Measurements from ENCODE around the gene PCDHGA1. TPM values are rescaled to one million over a fixed set of nuclear protein-coding genes. Genes with fewer than 3 reads are reported as not detected.
A peak's percentile ranks its signal among the peaks of the same experiment; 100 is the strongest.

The PCDHGA1 gene
- total and polyA plus RNA-seq, 4 donors = 0.05 to 0.08 (median 0.05) TPM; not detected in 1

- TF ChIP-seq NR2F2 (IDR thresholded peaks at IDR 0.05) (no peak), YY1 (IDR thresholded peaks at IDR 0.05) (no peak), SP1 (IDR thresholded peaks at IDR 0.05) (no peak), TAF1 (conservative IDR thresholded peaks at IDR 0.05) (no peak), HNF4G (IDR thresholded peaks at IDR 0.05) (no peak), FOXA2 (IDR thresholded peaks at IDR 0.05) (no peak), CTCF (IDR thresholded peaks at IDR 0.05; ENCODE audit: low read depth, low read length, missing input control) (no peak), ZBTB33 (IDR thresholded peaks at IDR 0.05) (no peak), RXRA (IDR thresholded peaks at IDR 0.05) (no peak), EGR1 (IDR thresholded peaks at IDR 0.05; ENCODE audit: low read depth in 2 of 2) (no peak), FOXA1 (IDR thresholded peaks at IDR 0.05) (no peak), RAD21 (IDR thresholded peaks at IDR 0.05) (no peak), MAX (IDR thresholded peaks at IDR 0.05) (no peak), GABPA (IDR thresholded peaks at IDR 0.05 in 1 of 2, conservative IDR thresholded peaks at IDR 0.05 in 1 of 2) (no peak), ATF3 (IDR thresholded peaks at IDR 0.05) (no peak), REST (IDR thresholded peaks at IDR 0.05) (no peak), HNF4A (conservative IDR thresholded peaks at IDR 0.05) (no peak)
- H3K4me1 ChIP-seq (ENCODE audit: control insufficient read depth in 4 of 4, insufficient read depth in 4 of 4, low read length in 3 of 4) = peaks cover 0 to 4% (median 0%) of the 10 kb centered on the region in 4 donors
- H3K9me3 ChIP-seq (ENCODE audit: control insufficient read depth in 4 of 4, low read length in 3 of 4) = peaks cover 39 to 87% (median 42%) of the 10 kb centered on the region in 4 donors
- WGBS = 42% methylated on average over 10 of the region's 10 CpGs
- DNase-seq (ENCODE audit: low spot score) = no peak
- peak overlapping the region; percentile 1 to 50 (median 48) for H3K4me3 ChIP-seq (ENCODE audit: low read depth in 1 of 3, low read length in 3 of 3)
- peaks cover 0 to 4% (median 0%) of the 10 kb centered on the region in 4 donors for H3K27me3 ChIP-seq (ENCODE audit: control insufficient read depth in 4 of 4, insufficient read depth in 4 of 4, low read length in 3 of 4)
- H3K9ac ChIP-seq (ENCODE audit: low read depth in 1 of 2, low read length in 2 of 2) = no peak overlapping the region
- H3K36me3 ChIP-seq (ENCODE audit: control insufficient read depth in 4 of 4, insufficient read depth in 3 of 4, low read depth in 1 of 4, low read length in 3 of 4) = peaks cover 0 to 6% (median 0%) of the 10 kb centered on the region in 4 donors
- H3K27ac ChIP-seq (ENCODE audit: low read depth in 1 of 2, low read length in 2 of 2) = no peak overlapping the region
Measured at GRCh38 chr5:141388661-141389060, 58.3 kb downstream of the PCDHGA1 start.

Data from liver (tissue), 9 donors.